GM18858 (cell line): ENCODE results near the gene ZDHHC3.

Source experiments
- ATAC-seq: cut with Tn5 transposase; IDR thresholded peaks from one replicate; pipeline ENCODE4 v1.9.1; 2021; ENCODE audit not compliant: unreplicated experiment

The ZDHHC3 gene

DNA sequence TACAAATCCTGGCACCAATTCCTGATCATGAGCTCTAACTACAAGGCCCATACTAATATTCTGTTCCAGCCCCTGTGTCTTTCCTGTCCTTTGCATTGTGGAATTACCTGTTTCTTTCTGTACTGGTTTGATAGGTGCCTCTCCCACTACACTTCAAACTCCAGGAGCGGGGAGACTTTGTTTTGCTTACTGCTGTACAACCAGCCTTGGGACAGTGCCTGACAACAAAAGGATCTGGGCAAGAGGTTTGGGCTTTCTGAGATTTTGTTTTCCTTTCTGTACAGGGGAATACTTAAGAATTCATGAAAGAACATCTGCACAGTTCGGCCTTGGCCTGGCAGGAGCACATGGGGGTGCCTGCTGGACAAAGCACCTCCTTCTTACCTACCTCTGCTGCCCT, 45.1 kb downstream of the ZDHHC3 start:
- ATAC-seq = no peak

DNA sequence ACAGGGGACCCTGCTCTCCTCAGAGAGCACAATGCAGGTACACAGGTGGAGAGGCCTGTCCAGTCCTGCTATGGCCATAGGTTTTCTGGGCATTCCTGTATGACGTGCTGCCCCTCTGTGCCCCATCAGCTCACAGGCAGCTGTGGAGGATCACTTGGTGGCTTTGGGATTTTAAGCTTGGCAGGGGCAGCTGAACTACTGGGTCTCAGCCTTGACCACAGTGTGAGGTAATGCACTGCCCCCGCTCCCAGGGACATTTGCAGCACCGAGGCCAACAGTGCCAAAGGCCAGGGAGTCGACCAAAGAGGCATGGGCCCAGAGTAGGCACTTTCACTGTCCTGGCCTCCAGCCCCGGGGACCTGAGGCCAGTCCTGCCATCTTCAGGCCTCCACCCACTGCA, 46.2 kb downstream of the ZDHHC3 start:
- no peak for ATAC-seq

DNA sequence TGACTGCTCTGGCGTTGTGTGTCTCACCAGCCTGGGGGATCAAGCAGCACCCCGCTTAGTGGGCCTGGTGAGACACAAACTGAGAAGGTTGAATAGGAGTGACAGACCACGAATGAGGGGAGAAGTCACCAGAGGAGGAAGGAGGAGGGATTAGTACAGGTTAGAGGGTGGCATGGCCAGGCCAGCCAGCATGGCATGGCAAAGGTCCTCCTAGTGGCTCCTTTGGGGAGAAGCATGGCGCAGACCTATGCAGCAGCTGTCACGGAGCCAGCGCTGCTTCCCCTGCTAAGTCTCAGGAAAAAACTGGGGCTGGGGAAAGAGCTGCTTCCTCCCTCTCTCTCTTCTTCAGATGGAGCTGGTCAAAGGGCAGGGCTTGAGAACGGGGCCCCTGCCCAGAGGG, 48.6 kb downstream of the ZDHHC3 start:
- no peak for ATAC-seq

DNA sequence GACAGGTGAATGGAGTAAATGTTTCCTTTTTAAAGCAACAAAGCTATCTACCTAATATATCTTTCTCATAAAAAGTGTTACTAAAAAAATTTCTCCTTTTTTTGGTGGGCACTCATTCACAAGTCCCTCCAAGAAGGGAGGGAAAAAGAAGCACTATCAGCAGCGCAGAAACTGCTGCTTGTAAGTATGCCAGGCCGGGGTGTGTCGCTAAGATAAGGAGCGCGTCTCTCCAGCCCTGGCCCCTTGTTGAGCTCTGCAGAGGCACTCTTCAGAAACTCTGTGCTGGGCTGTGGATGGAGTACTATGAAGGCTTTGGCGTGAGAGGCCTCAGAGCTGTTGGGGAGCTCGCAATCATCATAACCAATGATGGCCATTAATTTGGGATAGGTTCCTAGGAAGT, 49.1 kb downstream of the ZDHHC3 start:
- no peak for ATAC-seq

DNA sequence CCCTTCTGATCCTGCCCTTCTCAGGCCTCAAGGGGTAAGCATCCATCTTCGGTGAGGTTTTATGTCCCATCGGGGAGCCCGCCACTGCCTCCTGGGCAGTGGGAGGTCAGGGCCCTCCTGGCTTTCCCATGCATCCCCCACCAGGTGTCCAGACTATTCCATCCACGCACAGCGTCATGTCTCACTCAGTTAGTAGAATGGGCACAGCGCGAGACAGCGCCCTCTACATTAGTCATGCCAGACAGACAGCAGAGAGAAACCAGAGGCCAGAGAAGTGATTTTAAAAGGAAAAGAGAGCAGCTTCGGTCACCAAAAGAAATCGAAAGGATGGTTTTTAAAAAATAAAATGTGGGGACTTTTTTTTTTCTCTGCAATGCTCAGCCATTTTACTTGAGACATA, 49.8 kb downstream of the ZDHHC3 start:
- ATAC-seq = no peak

DNA sequence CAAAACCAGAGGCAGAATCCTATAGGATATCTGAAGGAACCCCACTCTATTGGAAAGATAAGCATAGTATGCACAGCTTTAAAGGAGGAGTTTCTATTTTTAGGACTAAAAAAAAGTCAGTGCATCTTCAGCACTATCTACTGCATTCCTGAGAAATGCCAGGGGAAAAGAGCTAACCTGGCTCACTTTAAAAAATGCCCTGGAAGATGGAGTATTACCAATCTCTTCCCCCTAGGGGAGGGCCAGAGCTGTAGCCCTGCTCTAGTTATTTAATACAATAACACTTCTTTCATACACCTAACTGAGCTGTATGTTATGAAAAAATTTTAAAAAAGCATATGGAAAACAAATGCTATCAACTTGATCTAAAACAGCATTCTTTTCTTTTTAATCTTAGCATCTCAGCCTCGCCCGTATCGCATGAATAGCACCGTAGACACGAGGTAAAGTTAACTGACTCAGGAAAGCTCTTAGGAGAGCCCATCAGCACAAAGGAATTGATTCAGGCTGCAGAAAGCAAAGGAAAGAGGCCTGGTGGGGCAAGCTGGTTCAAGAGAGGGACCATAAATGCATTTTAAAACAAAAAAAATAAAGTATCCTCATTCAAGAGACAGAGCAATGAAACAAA, 51.4 kb downstream of the ZDHHC3 start:
- ATAC-seq = no peak

DNA sequence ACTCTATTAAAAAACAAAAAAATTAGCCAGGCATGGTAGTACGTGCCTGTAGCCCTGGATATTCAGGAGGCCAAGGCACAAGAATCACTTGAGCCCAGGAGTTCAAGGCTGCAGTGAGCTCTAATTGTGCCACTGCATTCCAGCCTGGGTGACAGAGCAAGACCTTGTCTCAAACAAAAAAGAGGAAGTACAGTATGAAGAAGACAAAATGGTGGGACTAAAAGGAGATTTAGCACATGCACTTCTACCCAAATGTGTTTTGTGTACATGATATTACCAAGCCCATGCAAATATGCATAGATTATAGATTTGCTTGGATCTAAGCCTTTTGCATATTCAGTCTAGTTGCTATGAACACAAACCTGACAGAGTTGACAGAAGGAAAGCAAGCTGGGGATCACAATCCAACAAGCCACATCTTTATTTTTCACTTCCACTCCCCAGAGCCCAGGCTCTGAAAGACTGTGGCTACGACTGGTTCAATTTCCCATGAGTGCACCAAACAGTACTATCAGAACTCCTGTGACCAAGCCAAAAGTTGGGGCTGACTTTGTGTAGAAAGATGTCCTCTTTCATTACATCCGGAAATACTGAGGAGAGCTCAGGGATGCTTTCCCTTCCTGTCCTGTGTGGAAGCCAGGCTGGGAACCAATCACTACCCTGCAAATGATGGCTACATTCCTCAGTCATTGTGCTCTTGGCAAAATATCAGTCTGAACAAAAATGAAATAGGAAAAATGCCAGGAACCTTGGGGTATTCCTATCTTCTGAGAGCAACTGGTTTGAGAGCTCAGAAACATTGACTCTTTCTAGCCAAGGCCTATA, 52.1 kb downstream of the ZDHHC3 start:
- no peak for ATAC-seq

DNA sequence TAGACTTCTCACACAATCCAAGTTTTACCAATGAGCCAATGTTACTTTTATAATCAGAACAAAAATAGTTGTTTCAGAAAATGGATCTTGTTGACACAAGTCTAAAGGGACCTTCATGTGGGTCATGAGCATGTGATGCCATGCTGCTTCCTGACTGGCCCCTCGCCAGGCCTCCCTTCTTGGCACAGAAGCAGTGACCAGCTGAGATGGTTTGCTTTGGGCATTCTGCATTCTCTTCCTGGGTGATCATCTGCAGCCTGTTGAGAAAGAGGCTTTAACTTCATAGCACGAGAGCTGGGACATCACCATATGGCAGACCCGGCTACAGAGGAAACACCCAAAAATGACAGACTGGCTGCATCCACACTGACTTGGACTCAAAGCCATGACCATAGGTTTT, 55.9 kb downstream of the ZDHHC3 start:
- no peak for ATAC-seq

DNA sequence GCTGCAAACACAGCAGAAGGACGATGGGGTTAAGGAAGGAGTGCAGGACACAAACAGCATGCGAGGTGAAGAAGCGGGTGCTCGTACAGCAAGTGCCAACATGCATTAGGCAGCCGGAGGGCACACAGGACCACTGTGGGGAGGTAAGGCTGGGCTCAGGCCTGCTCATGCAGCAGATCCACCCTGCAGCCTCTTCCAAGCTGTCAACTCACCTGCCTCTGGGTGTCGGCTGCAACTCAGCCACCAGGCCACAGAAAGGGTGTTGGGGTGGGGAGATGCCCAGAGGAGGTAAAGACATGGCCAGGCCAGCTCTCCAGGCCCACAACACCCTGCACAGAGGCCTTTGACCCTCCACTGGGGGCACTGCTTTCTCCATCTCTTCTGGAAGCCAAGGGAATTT, 57.4 kb downstream of the ZDHHC3 start:
- ATAC-seq = no peak

DNA sequence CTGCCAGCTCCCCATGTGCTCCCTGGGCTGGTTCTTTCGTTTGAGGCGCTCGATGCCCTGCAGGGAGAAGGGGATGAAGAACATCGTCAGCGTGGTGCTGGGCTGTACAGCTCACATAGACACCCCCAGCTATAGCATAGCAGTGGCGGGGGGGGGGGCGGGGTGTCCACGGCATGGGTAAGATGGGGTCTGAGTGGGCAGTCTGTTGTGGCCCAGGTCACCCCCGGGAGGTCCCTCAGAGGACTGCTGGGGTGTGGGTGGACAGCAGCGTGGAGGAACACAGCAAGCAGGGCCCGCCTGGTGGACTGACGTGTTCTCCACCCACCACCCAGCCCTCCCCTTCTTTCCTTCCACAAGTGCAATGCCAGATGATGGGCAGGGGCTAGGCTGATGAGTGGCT, 57.9 kb downstream of the ZDHHC3 start:
- no peak for ATAC-seq

DNA sequence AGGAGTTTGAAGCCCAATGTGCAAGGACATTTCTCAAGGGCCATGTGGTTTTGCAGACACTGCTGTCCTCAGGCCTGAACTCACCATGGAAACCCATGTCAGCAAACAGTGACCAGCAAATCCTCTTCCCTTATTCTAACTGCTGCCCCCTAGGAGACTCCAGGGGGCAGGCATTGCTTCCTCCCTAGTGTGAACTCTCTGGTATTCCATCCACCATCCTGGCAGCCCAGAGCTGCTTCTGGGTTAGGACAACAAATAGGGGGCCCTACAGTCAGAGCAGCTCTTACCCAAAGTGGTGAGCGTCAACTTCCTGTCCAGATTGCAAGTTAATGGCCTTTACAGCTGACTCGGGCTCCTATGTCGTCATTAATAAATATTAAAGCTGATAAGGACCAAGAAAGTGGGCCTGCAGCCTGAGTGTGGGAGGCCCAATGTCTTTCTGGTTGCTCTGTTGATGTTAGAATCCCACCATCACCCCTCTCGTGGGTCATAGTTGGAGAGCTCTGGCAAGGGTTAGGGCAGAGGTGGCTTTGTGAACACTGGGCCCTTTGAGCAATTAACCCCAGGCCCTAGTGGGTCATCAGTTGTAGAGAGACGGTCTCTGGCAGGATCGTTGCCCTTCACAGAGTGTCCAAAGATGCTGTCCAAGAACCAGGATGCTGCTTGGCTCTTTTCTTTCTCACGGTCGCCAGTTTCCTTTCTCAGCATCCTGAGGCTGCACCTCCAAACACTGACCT, 60.1 kb downstream of the ZDHHC3 start:
- ATAC-seq = no peak

DNA sequence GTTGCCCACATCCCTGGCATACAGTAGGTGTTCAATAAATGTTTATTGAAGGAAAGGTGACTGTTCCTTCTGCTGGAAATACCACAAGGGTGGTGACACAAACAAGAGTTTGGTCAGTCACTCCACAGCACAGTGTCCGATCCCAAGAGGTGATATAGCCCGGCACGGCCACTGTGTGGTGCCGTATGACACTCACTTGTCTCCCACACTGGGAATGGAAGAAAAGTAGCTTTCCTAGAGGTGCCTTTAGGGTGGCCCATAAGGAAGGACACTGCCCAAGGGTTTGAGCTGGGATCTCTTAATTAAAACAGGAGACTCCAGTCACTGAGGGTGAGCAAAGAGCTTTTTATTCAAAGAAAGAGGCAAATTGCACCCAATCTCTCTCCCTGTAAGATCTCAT, 61.0 kb downstream of the ZDHHC3 start:
- no peak for ATAC-seq

DNA sequence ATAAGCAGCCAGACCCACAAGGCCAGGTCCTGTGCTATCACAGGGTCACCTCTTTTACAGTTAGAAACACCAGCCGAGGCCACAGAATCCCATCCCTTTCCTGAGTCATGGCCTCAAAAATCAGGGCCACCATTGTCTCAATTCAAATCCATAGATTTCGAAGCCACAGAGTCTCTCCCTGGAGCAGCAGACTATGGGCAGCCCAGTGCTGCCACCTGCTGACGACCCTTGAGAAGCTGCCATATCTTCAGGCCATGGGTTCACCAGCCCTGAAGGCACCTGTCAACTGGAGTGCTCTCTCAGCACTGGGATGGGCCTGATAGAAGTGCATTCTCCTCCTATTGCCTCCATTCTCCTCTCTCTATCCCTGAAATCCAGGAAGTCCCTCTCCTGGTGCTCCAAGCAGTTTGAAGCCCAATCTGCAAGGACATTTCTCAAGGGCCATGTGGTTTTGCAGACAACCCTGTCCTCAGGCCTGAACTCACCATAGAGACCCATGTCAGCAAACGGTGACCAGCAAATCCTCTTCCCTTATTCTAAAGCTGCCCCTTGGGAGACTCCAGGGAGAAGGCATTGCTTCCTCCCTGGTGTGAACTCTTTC, 62.0 kb downstream of the ZDHHC3 start:
- no peak for ATAC-seq

DNA sequence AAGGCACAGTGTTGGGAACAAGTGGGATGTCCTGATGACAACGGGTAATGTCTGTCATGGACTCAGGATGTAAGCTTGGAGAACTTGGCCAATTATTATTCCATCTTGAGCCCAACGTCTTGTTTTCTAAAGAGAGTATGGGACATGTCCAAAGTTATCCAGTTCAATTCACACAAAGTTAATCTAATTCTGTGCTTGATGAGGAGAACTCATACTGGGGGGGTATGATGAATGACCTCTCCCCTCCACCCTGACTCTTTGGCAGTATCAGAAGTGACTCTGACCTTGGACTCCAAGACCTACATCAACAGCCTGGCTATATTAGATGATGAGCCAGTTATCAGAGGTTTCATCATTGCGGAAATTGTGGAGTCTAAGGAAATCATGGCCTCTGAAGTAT, 65.3 kb downstream of the ZDHHC3 start:
- ATAC-seq = no peak

DNA sequence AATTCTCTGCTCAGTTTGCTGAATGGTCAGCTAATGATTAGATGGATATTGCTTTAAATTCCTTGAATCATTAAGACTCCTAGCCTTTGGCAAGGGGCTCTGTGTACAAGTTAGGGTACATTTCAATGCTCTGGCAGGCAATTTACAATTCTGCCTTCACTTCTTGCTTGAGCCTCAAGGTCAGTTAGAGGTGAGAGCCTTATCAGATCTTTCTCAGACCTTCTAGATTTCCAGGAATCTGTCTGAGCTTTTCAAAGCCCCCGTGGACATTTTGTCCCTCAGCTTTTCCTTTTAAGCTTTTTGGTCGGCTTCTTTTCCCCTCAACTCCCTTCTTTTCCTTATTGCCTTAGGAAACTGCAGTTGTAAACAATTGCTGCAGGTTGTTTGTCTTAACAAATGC, 66.9 kb downstream of the ZDHHC3 start:
- no peak for ATAC-seq

DNA sequence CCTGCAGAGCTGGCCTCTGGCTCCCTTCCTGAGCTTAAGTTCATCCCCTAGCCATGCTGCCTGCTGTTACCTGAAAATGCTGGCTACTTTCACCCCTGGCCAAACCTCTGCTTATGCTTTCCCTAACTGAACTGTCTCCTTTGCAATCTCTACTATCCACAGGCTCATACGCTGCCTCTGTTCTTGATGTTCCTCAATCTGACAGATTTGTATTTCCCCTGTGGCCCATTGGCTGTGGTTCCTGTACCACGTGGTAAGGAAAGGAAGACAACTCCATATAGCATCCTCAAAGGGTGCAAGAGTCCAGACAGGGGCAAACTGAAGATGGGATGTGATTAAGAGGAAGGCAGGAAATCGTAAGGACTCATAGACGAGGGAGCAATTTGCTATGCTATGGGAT, 68.4 kb downstream of the ZDHHC3 start:
- ATAC-seq = no peak

DNA sequence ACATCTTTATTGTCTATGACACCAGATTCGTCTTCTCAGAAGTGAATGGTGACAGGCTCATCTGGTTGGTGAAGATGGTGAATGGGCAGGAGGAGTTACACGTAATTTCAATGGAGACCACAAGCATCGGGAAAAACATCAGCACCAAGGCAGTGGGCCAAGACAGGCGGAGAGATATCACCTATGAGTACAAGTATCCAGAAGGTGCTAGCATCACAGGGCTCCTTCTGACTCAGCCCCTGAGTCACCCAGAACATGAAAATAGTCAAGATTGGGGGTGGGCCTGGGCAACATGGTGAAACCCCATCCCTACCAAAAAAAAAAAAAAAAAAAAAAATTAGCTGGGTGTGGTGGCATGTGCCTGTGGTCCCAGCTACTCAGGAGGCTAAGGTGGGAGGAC, 69.0 kb downstream of the ZDHHC3 start:
- no peak for ATAC-seq

DNA sequence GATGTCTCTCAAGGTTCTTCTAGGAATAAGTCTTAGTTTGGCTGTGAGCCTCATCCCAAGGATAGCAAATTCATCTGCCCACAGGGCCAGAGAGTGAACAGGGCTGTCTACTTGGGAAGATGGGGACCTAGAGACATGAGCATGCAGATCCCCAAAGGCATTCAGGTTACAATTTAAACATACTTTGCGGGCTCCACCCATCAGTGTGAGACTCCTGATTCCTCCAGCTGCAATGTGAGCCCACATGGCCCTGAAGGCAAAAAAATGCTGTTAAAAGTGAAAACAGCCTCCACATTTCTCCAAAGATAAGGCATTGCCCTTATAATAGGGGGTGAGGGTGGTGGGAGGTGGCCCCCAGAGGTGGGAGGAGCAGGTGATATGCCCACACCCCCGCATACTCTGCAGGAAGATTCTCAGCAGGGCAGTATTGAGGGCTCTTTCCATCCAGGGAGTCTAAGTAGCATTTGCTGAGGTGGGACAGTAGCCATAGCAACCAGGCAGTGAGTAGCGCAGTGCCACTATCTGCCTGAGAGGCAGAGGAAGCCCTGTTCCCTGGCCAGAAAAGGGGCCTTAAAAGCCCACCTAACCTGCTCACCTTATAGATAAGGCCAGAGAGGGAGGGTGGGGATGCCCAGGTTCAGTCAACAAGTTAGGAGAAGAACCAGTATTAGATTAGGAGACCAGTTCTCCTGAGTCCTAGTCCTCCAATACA, 70.4 kb downstream of the ZDHHC3 start:
- ATAC-seq = no peak

DNA sequence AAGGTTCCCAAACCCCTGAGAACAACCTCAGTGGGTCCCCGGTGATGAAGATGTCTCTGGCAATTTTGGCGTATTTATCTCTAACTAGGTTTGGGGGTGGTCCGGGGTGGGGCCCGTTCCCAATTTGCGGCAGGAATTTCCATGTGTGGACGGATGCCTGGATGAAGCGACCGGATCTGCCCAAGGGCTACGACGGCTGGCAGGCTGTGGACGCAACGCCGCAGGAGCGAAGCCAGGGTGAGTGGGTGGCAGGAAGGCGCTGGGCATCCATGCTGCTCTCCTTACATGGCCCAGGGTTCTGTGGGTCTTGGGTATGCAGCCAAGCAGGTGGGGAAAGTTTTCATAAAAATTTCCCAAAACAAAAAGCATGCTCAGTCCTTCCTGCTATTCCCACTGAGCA, 72.2 kb downstream of the ZDHHC3 start:
- no peak for ATAC-seq

DNA sequence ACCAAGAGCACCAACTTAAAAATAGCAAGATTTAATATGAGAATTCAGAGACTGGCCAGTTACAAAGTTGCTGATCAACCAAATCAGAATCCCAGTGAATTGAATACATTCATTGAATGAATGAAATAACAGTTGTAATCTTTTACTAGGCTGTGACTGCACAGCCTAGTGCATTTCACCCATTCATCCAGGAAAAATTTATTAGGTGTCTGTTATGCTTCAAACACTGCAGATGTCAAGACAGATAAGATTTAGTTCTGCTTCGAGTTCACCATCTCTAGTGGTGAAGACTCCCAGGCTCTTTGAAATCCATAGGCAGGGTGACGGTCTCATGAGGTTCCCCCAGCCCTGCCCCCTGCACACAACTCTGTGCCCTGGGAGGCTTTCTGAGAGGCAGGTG, 72.7 kb downstream of the ZDHHC3 start:
- ATAC-seq = no peak

DNA sequence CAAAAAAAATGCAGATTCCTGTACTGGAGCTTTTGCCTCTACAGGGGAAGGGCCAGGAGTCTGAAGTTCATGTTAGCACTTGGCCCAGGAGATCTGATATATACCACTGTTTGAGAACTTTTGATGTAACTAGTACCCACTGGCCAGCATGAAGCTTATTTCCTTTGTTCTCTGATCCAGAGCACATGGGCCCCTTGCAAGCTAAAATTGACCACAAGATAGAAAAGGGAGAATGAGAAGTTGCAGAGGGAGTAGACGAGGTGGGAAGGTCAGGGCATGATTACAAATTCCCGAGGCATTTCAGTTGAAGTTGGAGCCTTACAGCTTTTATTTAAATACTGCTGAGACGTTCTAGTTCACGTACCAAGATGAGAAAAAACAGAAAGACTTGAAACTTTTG, 73.3 kb downstream of the ZDHHC3 start:
- no peak for ATAC-seq
